NB4 (cell line): Measurements from ENCODE around the gene TMEM170B.

ENCODE experiments used
- CTCF ChIP-seq: IDR thresholded peaks from one replicate; pipeline ENCODE4 v1.5.1; 2012; ENCODE audit warnings: low read depth, low read length
- MAX ChIP-seq: IDR thresholded peaks from 2 replicates; pipeline ENCODE4 v1.6.1; 2011; ENCODE audit warnings: low read depth, low read length

- TF ChIP-seq CTCF = no peak
- no peak for TF ChIP-seq MAX
Observed at GRCh38 chr6:11495565-11496145, 41.9 kb upstream of the TMEM170B start.
